Activated CD4-positive, alpha-beta T cell treated with anti-CD3 and anti-CD28 coated beads, Interleukin-2, amount 50 U/mL, for 4 hours (primary cell): ENCODE measurements around the gene STPG4.
"Not testable (repeated sequence)": the region's sequence is repeated elsewhere in the genome, so short reads cannot be mapped to it uniquely, and the experiment has no call there.

Experiments
- DNase-seq, 2 experiments: peaks; one replicate each; pipeline ENCODE4 v3.0.0-alpha.2; 2020

Gene STPG4

DNA sequence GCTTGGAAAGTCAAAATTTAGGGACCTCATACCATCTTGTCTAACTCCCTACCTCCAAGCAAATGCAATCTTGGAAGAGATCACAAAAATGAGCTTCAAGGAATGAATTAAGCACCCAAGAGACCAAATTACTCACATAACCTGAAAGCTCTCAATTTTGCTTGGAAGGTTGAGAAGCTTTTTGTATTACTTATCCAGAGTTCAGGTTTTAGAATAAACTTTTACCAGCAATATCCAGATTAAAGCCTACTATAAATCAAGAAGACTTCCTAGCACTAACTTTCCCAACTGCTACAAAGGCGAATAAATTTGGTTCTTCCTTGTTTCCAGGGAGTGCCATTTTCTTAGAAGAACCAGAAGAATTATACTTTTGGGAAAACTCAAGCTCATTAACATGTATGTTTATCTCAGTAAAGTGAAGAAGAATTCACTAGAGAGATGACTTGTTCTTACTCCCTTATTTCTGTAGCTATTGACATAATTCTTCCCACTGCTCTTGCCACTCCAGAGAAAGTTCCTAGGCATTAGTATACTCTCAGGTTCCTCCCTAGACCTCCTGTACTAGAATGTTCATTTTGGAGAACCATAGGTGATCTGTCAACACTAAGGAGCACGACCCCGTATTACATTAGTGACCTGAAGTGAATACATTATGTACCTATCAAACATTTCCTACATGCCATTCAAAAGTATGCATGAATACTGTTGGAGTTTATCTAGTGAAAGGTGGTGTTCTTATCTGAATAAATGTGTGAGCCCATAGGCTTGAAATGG lies 18.0 kb upstream of the STPG4 start:
- no peak for DNase-seq

DNA sequence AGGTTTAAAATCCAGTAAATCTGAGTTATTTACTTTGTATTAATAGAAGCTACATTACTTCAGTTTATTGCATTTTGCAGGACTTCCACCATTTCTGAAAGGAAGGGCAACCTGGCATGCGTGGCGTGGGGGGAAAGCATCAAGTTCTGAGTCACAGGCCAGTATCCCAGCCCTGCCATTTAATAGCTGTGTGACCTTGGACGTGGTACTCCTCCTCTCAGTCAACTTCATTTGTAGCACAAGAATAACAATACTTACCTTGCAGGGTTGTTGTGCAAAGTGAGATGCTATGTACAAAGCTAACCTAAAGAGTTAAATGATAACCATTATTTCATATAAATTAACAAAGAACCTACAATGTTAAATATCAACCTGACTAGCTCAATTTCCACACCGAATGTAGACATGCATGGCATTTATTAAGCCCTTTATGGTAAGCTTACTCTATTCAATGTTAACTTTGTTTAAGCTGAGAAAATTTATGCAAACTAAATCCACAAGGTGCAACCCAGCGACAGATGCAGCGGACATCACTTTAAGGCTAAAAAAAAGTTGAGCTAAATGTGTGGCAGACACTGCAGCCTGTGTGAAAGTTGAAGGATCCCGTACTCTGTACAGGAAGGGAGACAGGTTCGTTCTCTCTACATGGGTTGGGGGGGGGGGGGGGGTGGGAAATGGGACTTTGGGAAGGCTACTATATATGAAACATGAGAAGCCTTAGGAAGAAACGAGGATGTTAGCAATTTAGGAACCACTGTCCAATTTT lies 17.2 kb upstream of the STPG4 start:
- no peak for DNase-seq

DNA sequence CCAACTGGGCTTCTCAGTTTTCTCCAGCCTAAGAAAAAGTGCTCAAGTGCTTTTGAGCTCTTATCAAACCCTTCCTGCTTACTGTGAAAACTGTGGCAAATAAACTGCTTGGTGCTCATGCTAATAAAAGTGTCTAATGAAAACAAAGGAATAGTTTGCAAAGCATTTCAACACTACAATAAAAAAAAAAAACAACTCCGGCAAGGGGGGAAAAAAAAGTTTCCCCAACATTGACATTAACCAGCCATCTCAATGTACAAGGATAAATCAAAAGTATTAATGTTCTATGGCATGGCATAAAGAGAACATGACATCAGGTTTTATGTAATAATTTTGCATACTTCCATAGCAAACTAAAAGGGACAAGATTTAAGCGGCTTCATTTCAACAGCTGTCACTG lies 14.7 kb upstream of the STPG4 start:
- no peak for DNase-seq

GRCh38 chr2:47168895-47169294 lies 13.8 kb upstream of the STPG4 start:
- not testable (repeated sequence) for DNase-seq

DNA sequence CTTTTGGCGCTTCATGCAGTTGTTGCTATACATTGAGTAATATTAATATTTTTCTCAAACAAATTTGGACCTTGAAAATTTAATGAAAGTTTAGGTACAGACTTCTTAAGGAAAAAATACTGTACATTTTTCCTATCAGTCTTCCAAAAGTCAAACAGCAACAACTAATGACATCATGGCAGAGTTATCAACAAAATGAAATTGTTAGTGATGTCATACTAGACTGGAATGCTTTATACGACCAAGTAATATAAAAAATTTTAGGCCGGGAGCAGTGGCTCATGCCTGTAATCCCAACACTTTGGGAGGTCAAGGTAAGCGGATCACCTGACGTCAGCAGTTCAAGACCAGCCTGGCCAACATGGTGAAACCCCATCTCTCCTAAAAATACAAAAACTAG lies 12.0 kb upstream of the STPG4 start:
- DNase-seq, result no peak

DNA sequence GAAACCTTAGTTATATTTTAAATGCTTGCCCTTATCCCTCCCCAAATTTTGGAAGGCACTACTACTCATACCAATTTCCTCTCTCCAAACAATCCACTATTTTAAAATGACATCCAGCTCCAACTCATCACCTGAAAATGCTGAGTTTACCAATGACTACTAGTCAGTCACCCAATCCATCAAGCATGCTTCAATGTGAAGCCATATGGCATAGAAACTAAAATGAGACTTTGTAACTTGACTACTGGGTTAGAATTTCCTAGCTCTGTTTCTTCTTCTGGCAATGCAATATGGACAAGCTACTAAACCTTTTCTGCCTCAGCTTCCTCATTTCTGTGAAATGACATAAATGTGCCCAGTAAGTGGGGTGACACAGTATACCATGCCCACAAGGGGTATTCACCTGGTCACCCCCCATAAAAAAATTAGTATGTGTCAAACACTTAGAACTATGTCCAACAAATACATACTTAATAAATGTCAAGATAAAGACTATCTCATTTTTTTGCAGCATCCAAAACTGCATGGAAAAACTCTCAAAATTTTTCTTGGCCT lies 10.0 kb upstream of the STPG4 start:
- DNase-seq, result no peak

- DNase-seq, result no peak
These were observed 7.7 kb upstream of the STPG4 start for GRCh38 chr2:47162780-47163179.

- no peak for DNase-seq
These were observed 6.4 kb upstream of the STPG4 start for GRCh38 chr2:47161475-47161874.

DNA sequence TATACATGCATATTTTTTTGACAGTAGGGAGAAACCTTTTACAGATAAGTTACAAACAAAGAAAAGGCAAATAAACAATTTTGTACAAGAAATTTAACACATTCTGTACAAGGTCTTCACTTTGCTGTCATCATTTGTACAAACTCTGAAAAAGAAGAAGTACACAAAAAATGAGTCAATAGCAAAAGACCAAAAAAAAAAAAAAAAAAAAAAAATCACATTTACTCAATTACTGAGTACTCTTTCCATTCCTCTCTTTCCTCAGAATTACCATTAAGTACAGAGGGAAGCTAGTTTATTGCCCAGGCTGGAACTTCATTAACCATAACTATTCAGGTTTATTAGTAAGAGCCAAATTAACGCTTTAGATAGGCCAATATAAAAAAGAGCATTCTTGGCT lies 5.6 kb upstream of the STPG4 start:
- no peak for DNase-seq

GRCh38 chr2:47160211-47160610 lies 5.1 kb upstream of the STPG4 start:
- no peak for DNase-seq

DNA sequence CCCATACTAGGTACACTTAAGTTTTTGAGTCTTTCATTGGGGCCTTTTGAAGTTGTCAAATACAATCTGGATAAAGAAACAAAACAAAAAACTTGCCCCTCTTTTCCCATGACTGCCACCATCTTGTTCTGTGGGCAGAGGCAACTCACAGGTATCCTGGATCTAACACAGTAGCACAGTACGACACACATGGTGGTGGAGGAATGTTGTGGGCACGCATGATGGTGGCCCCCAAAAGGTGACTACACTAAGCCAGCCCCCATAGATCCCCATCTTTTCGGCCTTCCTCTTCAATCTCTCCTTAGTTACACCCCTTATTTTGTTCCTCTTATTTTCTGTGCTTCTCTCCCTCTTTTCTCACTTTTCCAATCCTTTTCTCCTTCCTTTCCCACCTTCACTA lies 4.5 kb upstream of the STPG4 start:
- DNase-seq, result no peak

DNA sequence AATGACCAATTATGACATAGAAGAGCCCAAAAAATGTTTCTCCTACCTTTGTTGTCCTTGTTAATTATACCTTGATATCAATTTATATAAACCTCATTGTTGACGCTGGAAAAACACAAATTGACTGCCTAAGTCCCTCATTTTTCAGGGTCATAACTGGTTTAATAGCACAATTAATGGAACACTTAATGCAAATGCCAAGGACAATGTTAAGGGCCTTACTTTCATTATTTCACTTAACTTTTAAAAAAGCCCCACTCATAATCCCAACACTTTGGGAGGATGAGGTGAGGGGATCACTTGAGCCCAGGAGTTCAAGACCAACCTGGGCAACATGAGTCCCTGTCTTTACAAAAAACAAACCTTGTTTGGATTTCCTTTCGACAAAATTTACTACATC lies 3.5 kb upstream of the STPG4 start:
- no peak for DNase-seq

DNA sequence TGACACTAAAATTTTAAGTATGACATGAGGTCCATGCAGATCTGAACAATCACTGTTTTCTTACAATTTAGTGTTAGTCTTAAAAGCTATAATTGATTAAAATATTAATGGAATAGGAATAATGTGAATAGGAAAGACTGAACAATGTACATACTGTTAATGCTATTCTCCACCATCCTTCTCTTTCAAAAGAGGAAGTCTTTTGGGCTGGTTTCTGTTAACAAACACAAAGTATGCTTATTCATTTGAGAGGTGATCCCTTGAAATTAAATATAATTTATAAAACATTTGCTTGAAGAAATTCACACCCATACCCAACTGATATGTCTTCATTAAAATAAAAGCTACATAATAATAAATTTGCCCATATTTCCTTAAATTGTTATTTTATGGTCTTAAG lies 2.3 kb downstream of the STPG4 start:
- no peak for DNase-seq

- no peak for DNase-seq
These were observed 4.9 kb downstream of the STPG4 start for GRCh38 chr2:47150175-47150574.

DNA sequence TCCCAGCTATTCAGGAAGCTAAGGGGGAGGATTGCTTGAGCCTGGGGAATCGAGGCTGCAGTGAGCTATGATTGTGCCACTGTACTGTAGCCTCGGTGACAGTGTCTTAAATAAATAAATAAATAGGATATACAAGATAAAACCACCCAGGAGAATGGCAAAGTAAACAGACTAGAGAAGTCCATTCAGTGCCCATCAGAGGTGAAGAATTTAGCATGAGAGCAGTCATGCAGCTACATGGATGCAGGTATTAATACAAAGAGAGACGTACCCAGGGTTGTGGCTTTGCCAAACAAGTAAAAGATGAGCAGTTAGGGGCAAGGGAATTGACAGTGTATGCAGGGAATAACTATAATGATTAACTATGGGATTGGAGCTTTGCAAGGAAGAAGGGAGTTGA lies 8.1 kb downstream of the STPG4 start:
- no peak for DNase-seq

DNA sequence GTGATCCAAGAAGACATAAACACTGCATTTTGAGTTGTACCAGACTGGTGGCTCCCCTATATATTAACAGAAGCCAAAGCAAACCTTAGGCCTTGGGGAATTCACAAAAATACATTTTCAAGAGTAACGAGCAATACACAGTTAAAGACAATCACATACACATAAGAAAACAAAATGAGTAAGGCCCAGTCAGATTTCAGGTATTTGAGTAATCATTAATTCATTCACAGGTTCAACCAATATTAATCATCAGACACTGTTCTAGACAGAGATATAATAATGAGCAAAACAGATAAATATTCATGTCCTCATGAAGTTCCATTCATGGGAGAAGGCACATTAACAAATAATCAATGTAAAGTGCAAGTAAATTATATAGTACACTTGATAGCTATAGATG lies 9.6 kb downstream of the STPG4 start:
- DNase-seq, result no peak

GRCh38 chr2:47141520-47141919 lies 13.6 kb downstream of the STPG4 start:
- no peak for DNase-seq

GRCh38 chr2:47134386-47135090 lies 20.6 kb downstream of the STPG4 start:
- DNase-seq, result no peak

DNA sequence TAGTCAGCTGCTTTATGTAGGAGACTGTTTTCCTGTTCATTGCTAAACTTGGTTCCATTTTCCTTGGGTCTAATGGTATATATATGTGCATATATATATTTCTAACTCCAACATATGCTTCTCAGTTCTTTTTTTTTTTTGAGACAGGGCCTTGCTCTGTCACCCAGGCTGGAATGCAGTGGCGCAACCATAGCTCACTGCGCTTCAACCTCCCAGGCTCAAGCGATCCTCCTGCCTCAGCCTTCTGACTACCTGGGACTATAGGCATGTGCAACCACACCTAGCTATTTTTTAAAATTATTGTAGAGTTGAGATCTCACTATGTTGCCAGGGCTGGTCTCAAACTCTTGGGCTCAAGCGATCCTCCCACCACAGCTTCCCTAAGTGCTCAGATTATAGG lies 22.1 kb downstream of the STPG4 start:
- DNase-seq, result no peak

DNA sequence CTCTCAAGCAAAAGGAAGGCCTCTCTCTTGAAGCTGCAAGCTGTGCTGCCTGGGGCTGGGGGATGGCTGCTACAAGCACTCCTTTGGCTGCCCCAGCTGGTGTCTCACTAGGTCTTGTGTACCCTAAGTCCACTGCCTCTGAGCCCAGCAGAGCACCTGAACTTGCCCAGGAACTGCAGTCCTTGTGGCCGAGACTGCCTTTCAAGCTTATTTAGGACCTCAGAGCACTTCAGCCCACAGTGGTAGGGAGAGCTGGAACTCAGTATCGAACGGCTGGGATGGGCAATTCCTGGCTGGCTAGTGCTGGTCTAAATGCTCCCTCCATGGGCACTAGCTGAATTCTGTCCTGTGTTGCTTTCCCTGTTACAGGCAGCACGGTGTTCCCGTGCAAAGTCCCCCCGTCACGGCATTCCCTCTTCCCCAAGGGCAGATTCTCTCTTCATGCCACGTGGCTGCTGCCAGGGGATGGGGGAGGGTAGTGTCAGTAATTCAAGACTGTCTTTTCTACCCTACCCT lies 25.9 kb downstream of the STPG4 start:
- no peak for DNase-seq

- DNase-seq, result no peak
These were observed 26.4 kb downstream of the STPG4 start for GRCh38 chr2:47128705-47129104.

GRCh38 chr2:47127862-47128543 lies 27.1 kb downstream of the STPG4 start:
- no peak for DNase-seq

DNA sequence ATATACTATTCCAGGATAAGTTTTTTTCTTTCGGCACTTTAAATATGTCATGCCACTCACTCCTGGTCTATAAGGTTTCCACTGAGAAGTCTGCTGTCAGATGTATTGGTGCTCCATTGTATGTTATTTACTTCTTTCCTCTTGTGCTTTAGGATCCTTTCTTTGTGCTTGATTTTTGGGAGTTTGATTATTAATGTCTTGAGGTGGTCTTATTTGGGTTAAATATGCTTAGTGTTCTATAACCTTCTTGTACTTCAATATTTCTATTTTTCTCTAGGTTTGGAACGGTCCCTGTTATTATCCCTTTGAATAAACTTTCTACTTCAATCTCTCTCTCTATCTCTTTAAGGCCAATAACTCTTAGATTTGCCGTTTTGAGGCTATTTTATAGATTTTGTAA lies 28.3 kb downstream of the STPG4 start:
- no peak for DNase-seq
